H1 (cell line): ENCODE data around the gene NLRP10. TPM values are rescaled to one million over a fixed set of nuclear protein-coding genes. Genes with fewer than 3 reads are reported as not detected.

Source experiments
- PHF8 ChIP-seq: fragments of 200-600 bp; sonication (generic); conservative IDR thresholded peaks from 2 replicates; pipeline ENCODE4 v1.7.1; 2012; ENCODE audit warnings: low read depth, mild to moderate bottlenecking, inconsistent platforms, low read length, moderate library complexity
- POLR2A ChIP-seq, 2 experiments: IDR thresholded peaks; 1 replicate in 1 of 2; 2 replicates in 1 of 2; pipeline ENCODE4 v1.6.1; 2011; ENCODE audit warnings: low read depth in 2 of 2, low read length in 2 of 2, mild to moderate bottlenecking in 2 of 2; ENCODE audit errors: control extremely low read depth in 1 of 2
- polyA plus RNA-seq, 7 experiments: library from polyadenylated mRNA; depleted of rRNA in 3 of 7; stranded (reverse) in 5 of 7; unstranded in 2 of 7; fragments of >200 nt in 5 of 7; fragments of 200-250 nt in 2 of 7; gene quantifications; 1 replicate in 5 of 7; 2 replicates in 1 of 7; 4 replicates in 1 of 7; pipeline versions ENCODE4 v1.2.1 to v1.2.3, GENCODE V29; 2011 to 2013; ENCODE audit warnings: missing spikeins in 2 of 7, mixed read lengths in 2 of 7
- total RNA-seq: library from RNA; stranded (reverse); fragmentation: NEBNext Ultra II Directional; extraction: Animal tissue kit (Norgen Biotek cat#: 25700); gene quantifications from 2 replicates; pipeline ENCODE4 v1.2.1, GENCODE V29; 2021

Gene NLRP10
- total and polyA plus RNA-seq, 2 of the 8 experiments (the other 6 are each of a cell fraction or from before 2014, with no cell fraction given) = 0.71 TPM; not detected in 1

DNA sequence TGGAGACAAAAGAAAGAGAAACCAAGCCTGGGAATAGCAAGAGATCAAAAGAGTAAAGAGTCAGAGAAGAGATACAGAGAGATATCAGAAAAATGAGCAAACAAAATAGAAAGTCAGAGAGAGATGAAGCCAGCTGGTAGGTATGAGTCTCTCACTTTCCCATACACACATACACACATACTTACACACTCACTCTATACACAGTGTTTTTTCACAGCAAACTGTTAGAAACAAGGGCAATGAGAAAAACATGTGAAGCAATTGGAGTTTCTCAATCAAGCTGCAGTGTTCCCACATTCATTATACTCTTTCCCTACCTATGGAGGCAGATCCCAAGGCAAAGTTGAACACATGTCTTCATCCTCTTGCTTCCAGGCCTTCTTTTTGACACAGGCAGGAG lies 2.6 kb upstream of the NLRP10 start (continued):
- TF ChIP-seq PHF8 = no peak
- TF ChIP-seq POLR2A (IDR thresholded peaks at IDR 0.05; ENCODE audit: control extremely low read depth in 1 of 2, low read depth in 2 of 2, low read length in 2 of 2) = no peak
